Epithelial cell of esophagus (primary cell): ENCODE data around the gene PHF10.

Experiments
- DNase-seq: peaks from one replicate; pipeline ENCODE4 v3.0.0; 2010; ENCODE audit warnings: low read depth
- H3K4me3 ChIP-seq: 2 replicates; pipeline ENCODE4 v1.5.1; 2011; ENCODE audit warnings: mild to moderate bottlenecking, low read length, control low read depth
- CTCF ChIP-seq: IDR thresholded peaks from 2 replicates; pipeline ENCODE4 v1.5.1; 2011; ENCODE audit warnings: low read depth, mild to moderate bottlenecking, low read length, control low read depth, inconsistent platforms; ENCODE audit not compliant: insufficient read depth; ENCODE audit errors: missing control alignments

PHF10 gene

DNA sequence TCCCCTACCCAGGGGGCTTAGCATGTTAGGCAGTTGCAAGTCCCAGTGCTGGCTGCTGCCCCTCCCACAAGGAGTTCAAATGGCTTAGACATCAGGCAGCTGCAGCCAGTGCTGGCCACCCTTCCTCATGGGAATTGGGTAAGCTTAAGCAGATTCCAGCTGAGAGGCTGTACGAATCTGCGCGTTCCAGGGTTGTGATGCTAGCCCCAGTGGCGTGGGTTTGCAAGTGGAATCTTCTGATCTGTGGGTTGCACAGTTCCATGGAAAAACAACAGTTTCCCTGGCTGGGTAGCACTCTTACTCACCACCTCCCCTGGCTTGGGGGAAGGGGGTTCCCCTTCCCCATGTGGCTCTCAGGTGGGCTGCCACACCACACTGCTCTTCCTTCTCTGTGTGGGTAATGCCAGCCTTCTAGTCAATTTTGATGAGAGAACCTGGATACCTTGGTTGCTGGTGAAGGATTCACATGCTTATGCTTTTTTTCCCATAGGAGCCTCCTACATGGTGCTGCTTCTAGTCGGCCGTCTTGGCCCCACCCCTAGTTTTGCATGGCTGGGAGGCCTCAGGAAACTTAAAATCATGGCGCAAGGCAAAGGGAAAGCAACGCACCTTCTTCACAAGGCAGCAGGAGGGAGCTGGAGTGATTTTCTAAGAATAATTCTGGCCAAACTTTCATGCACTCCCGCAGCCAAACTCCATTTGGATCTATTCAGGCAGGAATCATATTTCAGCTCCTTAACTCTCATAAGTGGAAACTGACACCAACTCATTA is 14.1 kb upstream of the PHF10 start:
- no peak for TF ChIP-seq CTCF
- DNase-seq: no peak
- no peak overlapping the region for H3K4me3 ChIP-seq

DNA sequence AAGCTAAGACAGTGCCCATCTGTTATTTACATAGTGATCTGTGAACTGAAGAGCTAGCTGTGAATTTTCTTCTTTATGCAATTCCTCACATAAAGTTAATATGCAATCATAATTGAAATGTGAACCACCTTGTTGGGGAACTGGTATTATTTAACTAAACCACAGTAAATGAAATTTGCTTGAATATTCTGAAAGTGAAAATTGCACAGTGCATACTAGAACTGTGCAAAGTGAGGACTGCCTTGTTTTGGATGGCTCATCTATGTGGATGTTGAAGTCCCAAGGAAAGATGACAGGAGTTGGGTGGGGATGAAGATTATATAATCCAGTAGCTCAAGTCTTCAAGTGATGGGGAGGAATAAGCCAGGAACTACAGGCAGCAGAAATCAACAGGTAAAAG is 5.7 kb upstream of the PHF10 start:
- no peak overlapping the region for H3K4me3 ChIP-seq
- DNase-seq: no peak
- no peak for TF ChIP-seq CTCF

- no peak for DNase-seq
- no peak for TF ChIP-seq CTCF
- no peak overlapping the region for H3K4me3 ChIP-seq
Observed at GRCh38 chr6:169726963-169727362, 2.7 kb upstream of the PHF10 start.

DNA sequence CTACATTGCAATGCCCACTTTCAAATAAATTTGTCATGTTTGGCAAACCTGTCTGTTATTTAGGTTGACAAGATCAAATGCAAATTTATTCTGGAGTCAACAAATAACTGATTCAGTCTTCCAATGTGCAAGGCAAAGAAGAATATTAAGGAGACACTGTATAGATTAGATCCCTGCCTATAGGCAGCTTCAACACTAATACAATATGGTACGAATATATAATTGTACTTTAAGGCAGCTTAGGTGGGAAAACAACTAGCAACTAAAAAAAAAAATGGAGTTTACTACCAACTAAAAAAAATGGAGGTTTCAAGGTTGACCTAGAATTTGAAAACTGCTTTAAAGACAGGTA is 1.7 kb upstream of the PHF10 start:
- no peak overlapping the region for H3K4me3 ChIP-seq
- no peak for TF ChIP-seq CTCF
- no peak for DNase-seq

DNA sequence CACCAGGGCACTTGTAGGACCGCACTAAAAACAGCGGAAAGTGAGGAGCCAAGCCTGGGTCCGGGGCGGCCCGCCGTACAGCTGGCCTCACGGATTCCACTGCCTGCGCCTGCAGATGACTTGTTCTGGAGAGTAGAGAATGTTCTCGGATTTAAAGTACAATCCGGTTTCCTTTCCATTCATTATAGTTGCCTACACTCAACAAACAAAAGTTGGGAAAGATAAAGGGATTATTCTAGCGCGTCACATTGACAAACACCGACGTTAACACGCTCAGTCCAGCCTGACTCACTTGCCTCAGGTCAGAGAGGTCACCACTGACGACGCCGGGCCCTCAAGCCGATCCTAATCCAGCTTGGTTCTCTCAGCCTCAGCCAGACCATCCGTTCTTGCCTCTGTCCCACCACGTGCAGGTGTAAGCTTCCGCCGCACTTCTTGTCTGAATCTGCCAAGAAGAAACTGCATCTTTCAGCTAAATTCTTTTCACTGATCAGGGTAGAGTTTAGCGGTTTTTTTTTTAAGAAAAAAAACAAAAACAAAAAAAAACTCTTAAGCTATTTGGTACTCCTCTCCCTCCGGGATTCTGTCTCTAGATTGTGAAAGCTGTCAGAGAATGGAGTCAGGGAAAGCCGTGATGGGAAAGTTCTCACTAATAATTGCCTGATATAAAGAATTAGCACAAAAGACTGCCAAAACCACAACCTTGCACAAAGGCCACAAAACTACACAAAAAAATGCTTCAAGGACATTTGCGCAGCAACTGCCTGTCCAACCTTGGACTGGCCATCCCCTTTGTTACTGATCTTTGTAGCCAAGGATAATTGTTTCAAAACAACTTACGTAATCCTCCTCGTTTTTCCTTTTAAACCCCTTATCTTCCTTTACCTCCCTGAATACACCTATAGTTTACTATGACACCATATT is 1.1 kb upstream of the PHF10 start:
- DNase-seq: peak; percentile 39
- H3K4me3 ChIP-seq: peak overlapping the region; percentile 48
- TF ChIP-seq CTCF: no peak

DNA sequence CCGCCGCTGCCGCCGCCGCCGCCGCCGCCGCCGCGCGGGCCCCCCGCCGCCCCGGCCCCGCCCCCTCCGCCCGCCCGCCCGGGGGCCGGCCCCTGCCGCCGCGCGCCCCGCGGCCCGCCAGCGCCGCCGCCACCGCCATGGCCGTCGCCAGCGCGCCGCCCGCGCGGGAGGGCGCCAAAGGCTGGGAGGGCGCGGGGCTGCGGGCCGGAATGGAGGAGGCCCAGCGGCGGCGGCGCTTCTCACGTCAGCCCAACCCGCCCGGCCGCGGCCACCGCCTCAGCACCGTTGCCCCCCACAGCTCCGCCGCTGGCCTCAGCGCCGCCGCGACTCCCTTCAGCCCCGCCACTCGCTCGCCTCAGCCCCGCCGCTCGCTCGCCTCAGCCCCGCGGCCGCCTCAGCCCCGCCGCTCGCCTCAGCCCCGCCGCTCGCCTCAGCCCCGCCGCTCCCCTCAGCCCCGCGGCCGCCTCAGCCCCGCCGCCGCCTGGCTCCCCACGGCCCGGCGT is 258 bp downstream of the PHF10 start:
- peak; percentile 37 for DNase-seq
- peak overlapping the region; percentile 22 for H3K4me3 ChIP-seq

More for the DNA sequence above, 258 bp downstream of the PHF10 start:
- TF ChIP-seq CTCF: no peak
